CD8-positive, alpha-beta memory T cell (primary cell): ENCODE data around the gene FRRS1. TPM values are rescaled to one million over a fixed set of nuclear protein-coding genes. Genes with fewer than 3 reads are reported as not detected.

Source experiments
- CTCF ChIA-PET: fragments of 350-600 bp; sonication (Branson Sonifier 250); formaldehyde crosslinking; loops from one replicate; lab custom pipeline; 2021; ENCODE audit warnings: antibody characterized with exemption; lab: Charles Lee
- POLR2A ChIA-PET: fragments of 350-600 bp; sonication (Branson Sonifier 250); formaldehyde crosslinking; loops from one replicate; lab custom pipeline; 2021; ENCODE audit warnings: antibody characterized with exemption; lab: Charles Lee
- DNase-seq, 5 donors: peaks; one replicate each; pipeline versions ENCODE4 v3.0.0 to v3.0.0-alpha.2; 2020 to 2022; ENCODE audit warnings: mixed read lengths in 1 of 5
- H3K27ac ChIP-seq: one replicate; pipeline ENCODE4 v1.7.0; 2013; ENCODE audit warnings: low read depth, mild to moderate bottlenecking, low read length, moderate library complexity
- H3K27me3 ChIP-seq: 2 replicates; pipeline ENCODE4 v1.7.0; 2013; ENCODE audit warnings: low read length, mild to moderate bottlenecking; ENCODE audit not compliant: insufficient read depth, poor library complexity, severe bottlenecking
- H3K36me3 ChIP-seq: 2 replicates; pipeline ENCODE4 v1.7.0; 2013; ENCODE audit warnings: mild to moderate bottlenecking, low read length, moderate library complexity; ENCODE audit not compliant: insufficient read depth
- H3K4me1 ChIP-seq: 2 replicates; pipeline ENCODE4 v1.7.0; 2013; ENCODE audit warnings: mild to moderate bottlenecking, low read length, moderate library complexity; ENCODE audit not compliant: insufficient read depth
- H3K4me3 ChIP-seq: 2 replicates; pipeline ENCODE4 v1.7.0; 2013; ENCODE audit warnings: mild to moderate bottlenecking, low read length
- H3K9me3 ChIP-seq: 2 replicates; pipeline ENCODE4 v1.7.0; 2013; ENCODE audit warnings: mild to moderate bottlenecking, low read length
- H3K27ac Mint-ChIP-seq, 8 donors: one replicate each; pipeline ENCODE4 v1.8.0; 2020 to 2021; ENCODE audit warnings: mixed read lengths in 8 of 8, mild to moderate bottlenecking in 6 of 8, inconsistent platforms in 3 of 8, moderate library complexity in 3 of 8
- H3K27me3 Mint-ChIP-seq, 2 donors: one replicate each; pipeline ENCODE4 v1.8.0; 2020 to 2021; ENCODE audit warnings: mixed read lengths in 2 of 2, mild to moderate bottlenecking in 1 of 2, moderate library complexity in 1 of 2
- H3K36me3 Mint-ChIP-seq, 3 donors: one replicate each; pipeline ENCODE4 v1.8.0; 2020 to 2021; ENCODE audit warnings: mixed read lengths in 3 of 3, inconsistent platforms in 1 of 3, mild to moderate bottlenecking in 1 of 3
- H3K4me1 Mint-ChIP-seq, 3 donors: one replicate each; pipeline ENCODE4 v1.8.0; 2020 to 2021; ENCODE audit warnings: mixed read lengths in 3 of 3, inconsistent platforms in 1 of 3, mild to moderate bottlenecking in 1 of 3
- H3K4me3 Mint-ChIP-seq, 7 donors: one replicate each; pipeline ENCODE4 v1.8.0; 2020 to 2021; ENCODE audit warnings: mixed read lengths in 7 of 7, mild to moderate bottlenecking in 6 of 7, moderate library complexity in 4 of 7, inconsistent platforms in 2 of 7
- H3K9me3 Mint-ChIP-seq, 5 donors: one replicate each; pipeline ENCODE4 v1.8.0; 2020 to 2022; ENCODE audit warnings: mixed read lengths in 5 of 5, mild to moderate bottlenecking in 3 of 5, moderate library complexity in 2 of 5, inconsistent platforms in 1 of 5
- polyA plus RNA-seq: library from polyadenylated mRNA; unstranded; fragments of 300-500 nt; fragmentation: Illumina TruSeq; gene quantifications from one replicate; pipeline ENCODE4 v1.2.3, GENCODE V29; 2021
- total RNA-seq, 2 experiments: library from RNA; stranded (reverse); gene quantifications; one replicate each; pipeline ENCODE4 v1.2.3, GENCODE V29; 2021

The FRRS1 gene
- total and polyA plus RNA-seq, 3 experiments from 2014 or later = 1.6 to 2.0 TPM; not detected in 1

GRCh38 chr1:99660496-99660895 lies 105.9 kb downstream of the FRRS1 start:
- Mint-ChIP-seq H3K4me1 (no peaks in the 10 kb centered on the region), H3K27me3 (peaks cover 0 to 6% of the 10 kb centered on the region in 2 donors), H3K36me3 (no peaks in the 10 kb centered on the region), H3K27ac (no peak overlapping the region), H3K9me3 (no peaks in the 10 kb centered on the region), H3K4me3 (no peak overlapping the region)
- no peak for DNase-seq
- CTCF ChIA-PET = no interaction called here
- Histone ChIP-seq H3K9me3 (no peaks in the 10 kb centered on the region), H3K27me3 (no peaks in the 10 kb centered on the region), H3K27ac (no peak overlapping the region), H3K36me3 (no peaks in the 10 kb centered on the region), H3K4me3 (no peak overlapping the region), H3K4me1 (no peaks in the 10 kb centered on the region)
- POLR2A ChIA-PET = no interaction called here

- CTCF ChIA-PET = no interaction called here
- no peak overlapping the region for H3K27ac Mint-ChIP-seq
- no peaks in the 10 kb centered on the region for H3K4me1 ChIP-seq
- H3K9me3 Mint-ChIP-seq = no peaks in the 10 kb centered on the region
- no peak overlapping the region for H3K4me3 ChIP-seq
- no peak for DNase-seq
- peaks cover 0 to 6% of the 10 kb centered on the region in 2 donors for H3K27me3 Mint-ChIP-seq
- H3K27ac ChIP-seq = no peak overlapping the region
- H3K27me3 ChIP-seq = no peaks in the 10 kb centered on the region
- no peaks in the 10 kb centered on the region for H3K9me3 ChIP-seq
- H3K4me1 Mint-ChIP-seq = no peaks in the 10 kb centered on the region
- POLR2A ChIA-PET = no interaction called here
- no peaks in the 10 kb centered on the region for H3K36me3 Mint-ChIP-seq
- no peak overlapping the region for H3K4me3 Mint-ChIP-seq
- no peaks in the 10 kb centered on the region for H3K36me3 ChIP-seq
These were observed 106.7 kb downstream of the FRRS1 start for GRCh38 chr1:99659755-99660210.

Other genes with a start within 250 kb of the FRRS1 start
- not detected for gene PALMD, start 120.5 kb downstream of the FRRS1 start, total RNA-seq
- gene PALMD, start 120.5 kb downstream of the FRRS1 start, polyA plus RNA-seq = not detected
- gene AGL, start 83.7 kb upstream of the FRRS1 start, total RNA-seq = 10 to 100 TPM; 16.4 TPM
- gene AGL, start 83.7 kb upstream of the FRRS1 start, polyA plus RNA-seq = 8.0 TPM
- gene SLC35A3, start 203.4 kb upstream of the FRRS1 start, total RNA-seq = 10 to 100 TPM; 16.6 to 17.0 TPM
- gene SLC35A3, start 203.4 kb upstream of the FRRS1 start, polyA plus RNA-seq = 14.1 TPM